GM23338 (cell line): ENCODE results near the gene FOXM1. TPM values are rescaled to one million over a fixed set of nuclear protein-coding genes. Genes with fewer than 3 reads are reported as not detected.

Experiments
- ATAC-seq: fragments of 200-7000 bp; cut with Tn5 transposase; 3 replicates; pipeline ENCODE4 v1.9.1; 2020
- DNase-seq: peaks from one replicate; pipeline ENCODE4 v3.0.0-alpha.2; 2015; ENCODE audit warnings: low spot score
- H2AFZ ChIP-seq: fragments of 200-600 bp; sonication (generic); 2 replicates; pipeline ENCODE4 v1.8.0; 2016; ENCODE audit warnings: antibody characterized with exemption, mild to moderate bottlenecking, moderate library complexity
- H3F3A ChIP-seq: fragments of 200-600 bp; sonication (generic); replicated peaks from 2 replicates; pipeline ENCODE4 v1.8.0; 2017; ENCODE audit warnings: antibody characterized with exemption, mixed run types, low read depth
- H3K27ac ChIP-seq: fragments of 200-600 bp; sonication (generic); 2 replicates; pipeline ENCODE4 v1.6.1; 2016; ENCODE audit warnings: low read depth
- H3K27me3 ChIP-seq: fragments of 200-600 bp; sonication (generic); 2 replicates; pipeline ENCODE4 v1.8.0; 2016; ENCODE audit warnings: mild to moderate bottlenecking, mixed run types, moderate library complexity; ENCODE audit not compliant: insufficient read depth
- H3K36me3 ChIP-seq: fragments of 200-600 bp; sonication (generic); 2 replicates; pipeline ENCODE4 v1.8.0; 2016; ENCODE audit warnings: mild to moderate bottlenecking; ENCODE audit not compliant: insufficient read depth
- H3K4me1 ChIP-seq: fragments of 200-600 bp; sonication (generic); 2 replicates; pipeline ENCODE4 v1.8.0; 2016; ENCODE audit warnings: mild to moderate bottlenecking, moderate library complexity; ENCODE audit not compliant: insufficient read depth
- H3K4me2 ChIP-seq: fragments of 200-600 bp; sonication (generic); 2 replicates; pipeline ENCODE4 v1.7.1; 2017; ENCODE audit warnings: mixed run types
- H3K4me3 ChIP-seq: fragments of 200-600 bp; sonication (generic); 2 replicates; pipeline ENCODE4 v1.6.1; 2016; ENCODE audit warnings: mixed run types
- H3K79me2 ChIP-seq: fragments of 200-600 bp; sonication (generic); replicated peaks from 2 replicates; pipeline ENCODE4 v1.8.0; 2017; ENCODE audit warnings: mild to moderate bottlenecking; ENCODE audit not compliant: insufficient read depth
- H3K9me2 ChIP-seq: fragments of 200-600 bp; sonication (generic); 2 replicates; pipeline ENCODE4 v1.8.0; 2017; ENCODE audit not compliant: insufficient read depth
- H4K20me1 ChIP-seq: fragments of 200-600 bp; sonication (generic); replicated peaks from 2 replicates; pipeline ENCODE4 v1.8.0; 2017; ENCODE audit warnings: mild to moderate bottlenecking; ENCODE audit not compliant: insufficient read depth
- H3K27ac Mint-ChIP-seq: 2 replicates; pipeline ENCODE4 v1.8.0; 2020; ENCODE audit warnings: inconsistent platforms, mild to moderate bottlenecking, moderate library complexity, mixed read lengths
- H3K27me3 Mint-ChIP-seq: 3 replicates; pipeline ENCODE4 v1.8.0; 2022; ENCODE audit warnings: low read depth, mild to moderate bottlenecking, moderate library complexity, mixed read lengths, inconsistent platforms; ENCODE audit not compliant: insufficient read depth, poor library complexity
- H3K36me3 Mint-ChIP-seq: 3 replicates; pipeline ENCODE4 v1.8.0; 2021; ENCODE audit warnings: low read depth, mild to moderate bottlenecking, inconsistent platforms, moderate library complexity, mixed read lengths
- H3K4me1 Mint-ChIP-seq: 3 replicates; pipeline ENCODE4 v1.8.0; 2020; ENCODE audit warnings: mild to moderate bottlenecking, inconsistent platforms, mixed read lengths
- H3K4me3 Mint-ChIP-seq: 3 replicates; pipeline ENCODE4 v1.8.0; 2021; ENCODE audit warnings: moderate library complexity, mild to moderate bottlenecking, inconsistent platforms, mixed read lengths
- H3K9me3 Mint-ChIP-seq: 3 replicates; pipeline ENCODE4 v1.8.0; 2020; ENCODE audit warnings: moderate library complexity, mild to moderate bottlenecking, inconsistent platforms, mixed read lengths
- CREB1 ChIP-seq: fragments of 250-450 bp; sonication (Bioruptor Pico); IDR thresholded peaks from 2 replicates; pipeline ENCODE4 v1.5.0; 2020; ENCODE audit warnings: low read depth, mild to moderate bottlenecking, moderate library complexity
- JUNB ChIP-seq: IDR thresholded peaks from one replicate; pipeline ENCODE4 v1.6.1; 2016; ENCODE audit warnings: antibody characterized with exemption; ENCODE audit not compliant: unreplicated experiment
- NANOG ChIP-seq: IDR thresholded peaks from 2 replicates; pipeline ENCODE4 v1.6.1; 2016; ENCODE audit warnings: antibody characterized with exemption, borderline replicate concordance
- POLR2AphosphoS5 ChIP-seq: IDR thresholded peaks from 2 replicates; pipeline ENCODE4 v1.6.1; 2016; ENCODE audit warnings: antibody characterized with exemption, low read depth
- STAT1 ChIP-seq: IDR thresholded peaks from one replicate; pipeline ENCODE4 v1.6.1; 2016; ENCODE audit warnings: antibody characterized with exemption; ENCODE audit not compliant: unreplicated experiment
- ZNF114 ChIP-seq: fragments of 250-450 bp; sonication (Bioruptor Pico); IDR thresholded peaks from 2 replicates; pipeline ENCODE4 v1.5.0; 2020; ENCODE audit warnings: mild to moderate bottlenecking, moderate library complexity
- ZNF331 ChIP-seq: fragments of 250-450 bp; sonication (Bioruptor Pico); IDR thresholded peaks from 2 replicates; pipeline ENCODE4 v1.5.0; 2020; ENCODE audit warnings: low read depth, mild to moderate bottlenecking, moderate library complexity
- polyA plus RNA-seq: library from polyadenylated mRNA; unstranded; fragments of >200 nt; fragmentation: Nextera tagmentation; extraction: Ambion mirVana; gene quantifications from 2 replicates; pipeline ENCODE4 v1.2.1, GENCODE V29; 2016
- total RNA-seq: library from RNA; depleted of rRNA; stranded (reverse); fragments of >200 nt; shearing (Covaris generic); gene quantifications from 2 replicates; pipeline ENCODE4 v1.2.3, GENCODE V29; 2014
- TF ChIP-seq, protein P1 (sequence below): IDR thresholded peaks from 2 replicates; pipeline ENCODE4 v1.6.1; 2016; ENCODE audit warnings: antibody characterized with exemption
- TF ChIP-seq, protein P2 (sequence below): fragments of 250-450 bp; sonication (Bioruptor Pico); IDR thresholded peaks from 2 replicates; pipeline ENCODE4 v1.5.0; 2020; ENCODE audit warnings: mild to moderate bottlenecking, moderate library complexity
- TF ChIP-seq, protein P3 (sequence below), 2 experiments: fragments of 200-600 bp in 1 of 2; sonication (generic) in 1 of 2; conservative IDR thresholded peaks; 2 replicates each; pipeline versions ENCODE4 v1.5.1 to v1.6.1; 2016 to 2017; ENCODE audit warnings: antibody characterized with exemption in 2 of 2, low read depth in 2 of 2, mild to moderate bottlenecking in 2 of 2, moderate library complexity in 1 of 2

FOXM1 gene
- total and polyA plus RNA-seq, 2 experiments from 2014 or later, result 31.0 to 98.1 TPM

DNA sequence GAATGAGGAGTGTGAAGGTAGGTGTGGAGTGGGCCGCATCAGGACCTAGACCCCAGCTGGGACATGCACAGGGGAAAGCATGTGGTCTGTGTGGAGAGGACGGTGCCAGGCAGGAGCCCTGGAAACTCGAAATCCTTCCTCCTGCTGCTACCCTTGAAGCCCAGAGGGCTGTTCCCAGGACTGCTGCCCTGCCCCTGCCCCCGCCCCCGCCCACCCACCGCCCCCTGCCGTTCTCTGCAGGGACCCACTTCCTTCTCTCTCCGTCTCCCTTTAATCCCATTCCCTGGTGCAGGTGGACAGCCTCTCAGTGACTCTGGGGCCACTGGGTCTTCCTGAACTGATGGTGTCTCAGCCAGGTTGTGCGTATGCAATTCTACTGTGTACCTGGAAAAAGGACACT lies 56.5 kb downstream of the FOXM1 start:
- no peak overlapping the region for H2AFZ ChIP-seq
- H3K27me3 ChIP-seq, result no peaks in the 10 kb centered on the region
- H3F3A ChIP-seq, result peaks cover 5% of the 10 kb centered on the region; the same call in 1 of the 2 replicates
- peaks cover 30% of the 10 kb centered on the region for H3K36me3 ChIP-seq
- H3K27ac ChIP-seq, result no peak overlapping the region
- H4K20me1 ChIP-seq, result peaks cover 4% of the 10 kb centered on the region; the same call in 1 of the 2 replicates
- no peaks in the 10 kb centered on the region; the same call in 2 of the 3 replicates for H3K9me3 Mint-ChIP-seq
- no peak overlapping the region for H3K4me3 Mint-ChIP-seq
- H3K9me2 ChIP-seq, result no peaks in the 10 kb centered on the region
- peaks cover 3% of the 10 kb centered on the region for H3K27me3 Mint-ChIP-seq
- H3K27ac Mint-ChIP-seq, result peak overlapping the region; percentile 74; the same call in 1 of the 2 replicates
- DNase-seq, result no peak
- H3K4me3 ChIP-seq, result no peak overlapping the region
- H3K4me1 Mint-ChIP-seq, result peaks cover 27% of the 10 kb centered on the region
- peak; percentile 47 for ATAC-seq
- TF ChIP-seq ZNF114 (CRISPR knock-in tag), result no peak
- peaks cover 6% of the 10 kb centered on the region for H3K79me2 ChIP-seq
- H3K36me3 Mint-ChIP-seq, result peaks cover 70% of the 10 kb centered on the region
- peaks cover 9% of the 10 kb centered on the region for H3K4me1 ChIP-seq
- no peak overlapping the region for H3K4me2 ChIP-seq

DNA sequence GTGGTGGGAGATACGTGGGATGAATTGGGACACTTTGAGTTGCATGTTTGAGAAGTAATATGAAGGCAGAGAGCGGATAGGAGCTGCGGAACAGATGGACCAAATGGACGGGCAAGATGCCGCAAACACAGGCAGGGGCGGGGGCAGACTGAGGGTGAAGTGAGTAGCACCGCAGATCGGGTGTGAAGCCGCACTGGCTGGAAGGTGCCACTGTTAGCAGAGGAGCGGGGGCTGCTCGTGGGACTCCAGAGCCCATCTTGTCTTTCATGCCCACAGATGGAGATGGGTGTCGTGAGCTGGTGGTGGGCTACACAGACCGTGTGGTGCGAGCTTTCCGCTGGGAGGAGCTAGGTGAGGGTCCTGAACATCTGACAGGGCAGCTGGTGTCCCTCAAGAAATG lies 57.2 kb downstream of the FOXM1 start:
- Histone ChIP-seq H4K20me1 (peaks cover 4% of the 10 kb centered on the region; the same call in 1 of the 2 replicates), H3K4me3 (no peak overlapping the region), H3K9me2 (no peaks in the 10 kb centered on the region), H3K27me3 (no peaks in the 10 kb centered on the region), H3K79me2 (peaks cover 13% of the 10 kb centered on the region), H3K4me2 (no peak overlapping the region), H2AFZ (no peak overlapping the region), H3F3A (peaks cover 4% of the 10 kb centered on the region; the same call in 1 of the 2 replicates), H3K36me3 (peaks cover 30% of the 10 kb centered on the region), H3K4me1 (peaks cover 3% of the 10 kb centered on the region), H3K27ac (peak overlapping the region; percentile 32; the same call in 1 of the 2 replicates)
- H3K27me3 Mint-ChIP-seq, result peaks cover 3% of the 10 kb centered on the region
- DNase-seq, result no peak
- peak overlapping the region; percentile 74; the same call in 1 of the 2 replicates for H3K27ac Mint-ChIP-seq
- peaks cover 21% of the 10 kb centered on the region for H3K4me1 Mint-ChIP-seq
- peaks cover 65% of the 10 kb centered on the region for H3K36me3 Mint-ChIP-seq
- no peak for TF ChIP-seq CREB1 (CRISPR knock-in tag)
- TF ChIP-seq NANOG, result no peak
- TF ChIP-seq ZNF331 (CRISPR knock-in tag), result no peak
- TF ChIP-seq POLR2AphosphoS5, result no peak
- TF ChIP-seq, protein P1, sequence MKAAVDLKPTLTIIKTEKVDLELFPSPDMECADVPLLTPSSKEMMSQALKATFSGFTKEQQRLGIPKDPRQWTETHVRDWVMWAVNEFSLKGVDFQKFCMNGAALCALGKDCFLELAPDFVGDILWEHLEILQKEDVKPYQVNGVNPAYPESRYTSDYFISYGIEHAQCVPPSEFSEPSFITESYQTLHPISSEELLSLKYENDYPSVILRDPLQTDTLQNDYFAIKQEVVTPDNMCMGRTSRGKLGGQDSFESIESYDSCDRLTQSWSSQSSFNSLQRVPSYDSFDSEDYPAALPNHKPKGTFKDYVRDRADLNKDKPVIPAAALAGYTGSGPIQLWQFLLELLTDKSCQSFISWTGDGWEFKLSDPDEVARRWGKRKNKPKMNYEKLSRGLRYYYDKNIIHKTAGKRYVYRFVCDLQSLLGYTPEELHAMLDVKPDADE, result no peak
- no peak for TF ChIP-seq STAT1
- TF ChIP-seq JUNB, result no peak
- TF ChIP-seq, protein P2, sequence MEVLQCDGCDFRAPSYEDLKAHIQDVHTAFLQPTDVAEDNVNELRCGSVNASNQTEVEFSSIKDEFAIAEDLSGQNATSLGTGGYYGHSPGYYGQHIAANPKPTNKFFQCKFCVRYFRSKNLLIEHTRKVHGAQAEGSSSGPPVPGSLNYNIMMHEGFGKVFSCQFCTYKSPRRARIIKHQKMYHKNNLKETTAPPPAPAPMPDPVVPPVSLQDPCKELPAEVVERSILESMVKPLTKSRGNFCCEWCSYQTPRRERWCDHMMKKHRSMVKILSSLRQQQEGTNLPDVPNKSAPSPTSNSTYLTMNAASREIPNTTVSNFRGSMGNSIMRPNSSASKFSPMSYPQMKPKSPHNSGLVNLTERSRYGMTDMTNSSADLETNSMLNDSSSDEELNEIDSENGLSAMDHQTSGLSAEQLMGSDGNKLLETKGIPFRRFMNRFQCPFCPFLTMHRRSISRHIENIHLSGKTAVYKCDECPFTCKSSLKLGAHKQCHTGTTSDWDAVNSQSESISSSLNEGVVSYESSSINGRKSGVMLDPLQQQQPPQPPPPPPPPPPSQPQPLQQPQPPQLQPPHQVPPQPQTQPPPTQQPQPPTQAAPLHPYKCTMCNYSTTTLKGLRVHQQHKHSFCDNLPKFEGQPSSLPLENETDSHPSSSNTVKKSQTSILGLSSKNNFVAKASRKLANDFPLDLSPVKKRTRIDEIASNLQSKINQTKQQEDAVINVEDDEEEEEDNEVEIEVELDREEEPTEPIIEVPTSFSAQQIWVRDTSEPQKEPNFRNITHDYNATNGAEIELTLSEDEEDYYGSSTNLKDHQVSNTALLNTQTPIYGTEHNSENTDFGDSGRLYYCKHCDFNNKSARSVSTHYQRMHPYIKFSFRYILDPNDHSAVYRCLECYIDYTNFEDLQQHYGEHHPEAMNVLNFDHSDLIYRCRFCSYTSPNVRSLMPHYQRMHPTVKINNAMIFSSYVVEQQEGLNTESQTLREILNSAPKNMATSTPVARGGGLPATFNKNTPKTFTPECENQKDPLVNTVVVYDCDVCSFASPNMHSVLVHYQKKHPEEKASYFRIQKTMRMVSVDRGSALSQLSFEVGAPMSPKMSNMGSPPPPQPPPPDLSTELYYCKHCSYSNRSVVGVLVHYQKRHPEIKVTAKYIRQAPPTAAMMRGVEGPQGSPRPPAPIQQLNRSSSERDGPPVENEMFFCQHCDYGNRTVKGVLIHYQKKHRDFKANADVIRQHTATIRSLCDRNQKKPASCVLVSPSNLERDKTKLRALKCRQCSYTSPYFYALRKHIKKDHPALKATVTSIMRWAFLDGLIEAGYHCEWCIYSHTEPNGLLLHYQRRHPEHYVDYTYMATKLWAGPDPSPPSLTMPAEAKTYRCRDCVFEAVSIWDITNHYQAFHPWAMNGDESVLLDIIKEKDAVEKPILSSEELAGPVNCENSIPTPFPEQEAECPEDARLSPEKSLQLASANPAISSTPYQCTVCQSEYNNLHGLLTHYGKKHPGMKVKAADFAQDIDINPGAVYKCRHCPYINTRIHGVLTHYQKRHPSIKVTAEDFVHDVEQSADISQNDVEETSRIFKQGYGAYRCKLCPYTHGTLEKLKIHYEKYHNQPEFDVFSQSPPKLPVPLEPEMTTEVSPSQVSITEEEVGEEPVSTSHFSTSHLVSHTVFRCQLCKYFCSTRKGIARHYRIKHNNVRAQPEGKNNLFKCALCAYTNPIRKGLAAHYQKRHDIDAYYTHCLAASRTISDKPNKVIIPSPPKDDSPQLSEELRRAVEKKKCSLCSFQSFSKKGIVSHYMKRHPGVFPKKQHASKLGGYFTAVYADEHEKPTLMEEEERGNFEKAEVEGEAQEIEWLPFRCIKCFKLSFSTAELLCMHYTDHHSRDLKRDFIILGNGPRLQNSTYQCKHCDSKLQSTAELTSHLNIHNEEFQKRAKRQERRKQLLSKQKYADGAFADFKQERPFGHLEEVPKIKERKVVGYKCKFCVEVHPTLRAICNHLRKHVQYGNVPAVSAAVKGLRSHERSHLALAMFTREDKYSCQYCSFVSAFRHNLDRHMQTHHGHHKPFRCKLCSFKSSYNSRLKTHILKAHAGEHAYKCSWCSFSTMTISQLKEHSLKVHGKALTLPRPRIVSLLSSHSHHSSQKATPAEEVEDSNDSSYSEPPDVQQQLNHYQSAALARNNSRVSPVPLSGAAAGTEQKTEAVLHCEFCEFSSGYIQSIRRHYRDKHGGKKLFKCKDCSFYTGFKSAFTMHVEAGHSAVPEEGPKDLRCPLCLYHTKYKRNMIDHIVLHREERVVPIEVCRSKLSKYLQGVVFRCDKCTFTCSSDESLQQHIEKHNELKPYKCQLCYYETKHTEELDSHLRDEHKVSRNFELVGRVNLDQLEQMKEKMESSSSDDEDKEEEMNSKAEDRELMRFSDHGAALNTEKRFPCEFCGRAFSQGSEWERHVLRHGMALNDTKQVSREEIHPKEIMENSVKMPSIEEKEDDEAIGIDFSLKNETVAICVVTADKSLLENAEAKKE, result no peak
- TF ChIP-seq, protein P3, sequence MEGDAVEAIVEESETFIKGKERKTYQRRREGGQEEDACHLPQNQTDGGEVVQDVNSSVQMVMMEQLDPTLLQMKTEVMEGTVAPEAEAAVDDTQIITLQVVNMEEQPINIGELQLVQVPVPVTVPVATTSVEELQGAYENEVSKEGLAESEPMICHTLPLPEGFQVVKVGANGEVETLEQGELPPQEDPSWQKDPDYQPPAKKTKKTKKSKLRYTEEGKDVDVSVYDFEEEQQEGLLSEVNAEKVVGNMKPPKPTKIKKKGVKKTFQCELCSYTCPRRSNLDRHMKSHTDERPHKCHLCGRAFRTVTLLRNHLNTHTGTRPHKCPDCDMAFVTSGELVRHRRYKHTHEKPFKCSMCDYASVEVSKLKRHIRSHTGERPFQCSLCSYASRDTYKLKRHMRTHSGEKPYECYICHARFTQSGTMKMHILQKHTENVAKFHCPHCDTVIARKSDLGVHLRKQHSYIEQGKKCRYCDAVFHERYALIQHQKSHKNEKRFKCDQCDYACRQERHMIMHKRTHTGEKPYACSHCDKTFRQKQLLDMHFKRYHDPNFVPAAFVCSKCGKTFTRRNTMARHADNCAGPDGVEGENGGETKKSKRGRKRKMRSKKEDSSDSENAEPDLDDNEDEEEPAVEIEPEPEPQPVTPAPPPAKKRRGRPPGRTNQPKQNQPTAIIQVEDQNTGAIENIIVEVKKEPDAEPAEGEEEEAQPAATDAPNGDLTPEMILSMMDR (conservative IDR thresholded peaks at IDR 0.05; ENCODE audit: low read depth in 2 of 2), result no peak
- ATAC-seq, result no peak; the same call in 2 of the 3 replicates
- no peaks in the 10 kb centered on the region; the same call in 2 of the 3 replicates for H3K9me3 Mint-ChIP-seq
- no peak overlapping the region; the same call in 2 of the 3 replicates for H3K4me3 Mint-ChIP-seq
